OCI-LY1 (cell line): Measurements from ENCODE around the gene RNF157.
"Not testable (repeated sequence)": the region's sequence is repeated elsewhere in the genome, so short reads cannot be mapped to it uniquely, and the experiment has no call there.

Experiments used
- H2AFZ ChIP-seq: fragments of 200-600 bp; sonication (generic), shearing (Covaris generic); 2 replicates; pipeline ENCODE4 v1.6.0; 2014; ENCODE audit warnings: antibody characterized with exemption, mild to moderate bottlenecking, low read length
- H3F3A ChIP-seq: fragments of 200-600 bp; sonication (generic), shearing (Covaris generic); 2 replicates; pipeline ENCODE4 v1.6.0; 2014; ENCODE audit warnings: mild to moderate bottlenecking, antibody characterized with exemption, low read length, moderate library complexity; ENCODE audit not compliant: insufficient read depth
- H3K27ac ChIP-seq: fragments of 200-600 bp; sonication (generic); 2 replicates; pipeline ENCODE4 v1.5.1; 2014; ENCODE audit warnings: low read length, mixed run types, mild to moderate bottlenecking, low read depth; ENCODE audit not compliant: poor library complexity, severe bottlenecking
- H3K27me3 ChIP-seq: fragments of 200-600 bp; sonication (generic); 2 replicates; pipeline ENCODE4 v1.6.0; 2014; ENCODE audit warnings: antibody characterized with exemption, mild to moderate bottlenecking, low read length, moderate library complexity; ENCODE audit not compliant: insufficient read depth
- H3K36me3 ChIP-seq: fragments of 200-600 bp; sonication (generic); 2 replicates; pipeline ENCODE4 v1.6.1; 2014; ENCODE audit warnings: mild to moderate bottlenecking, antibody characterized with exemption, low read length, moderate library complexity, mixed read lengths; ENCODE audit not compliant: insufficient read depth
- H3K4me1 ChIP-seq: fragments of 200-600 bp; sonication (generic); 2 replicates; pipeline ENCODE4 v1.5.1; 2014; ENCODE audit warnings: mild to moderate bottlenecking, low read length, moderate library complexity; ENCODE audit not compliant: insufficient read depth, severe bottlenecking
- H3K4me2 ChIP-seq: fragments of 200-600 bp; sonication (generic), shearing (Covaris generic); 2 replicates; pipeline ENCODE4 v1.6.1; 2014; ENCODE audit warnings: low read length
- H3K4me3 ChIP-seq: fragments of 200-600 bp; sonication (generic); 2 replicates; pipeline ENCODE4 v1.5.1; 2014; ENCODE audit warnings: low read length, low read depth, mild to moderate bottlenecking, mixed read lengths; ENCODE audit not compliant: poor library complexity, severe bottlenecking
- H3K79me2 ChIP-seq: fragments of 200-600 bp; shearing (Covaris generic); 2 replicates; pipeline ENCODE4 v1.6.1; 2016; ENCODE audit warnings: mixed run types, low read length, mixed read lengths; ENCODE audit not compliant: insufficient read depth
- H3K9ac ChIP-seq: fragments of 200-600 bp; sonication (generic), shearing (Covaris generic); 2 replicates; pipeline ENCODE4 v1.6.1; 2014; ENCODE audit warnings: mild to moderate bottlenecking, low read length, mixed read lengths
- H3K9me2 ChIP-seq: fragments of 200-600 bp; sonication (generic), shearing (Covaris generic); 2 replicates; pipeline ENCODE4 v1.6.1; 2014; ENCODE audit warnings: low read depth, mild to moderate bottlenecking, low read length, mixed read lengths
- H3K9me3 ChIP-seq: fragments of 200-600 bp; shearing (Covaris generic); 2 replicates; pipeline ENCODE4 v1.6.1; 2014; ENCODE audit warnings: low read length, mixed read lengths
- H4K20me1 ChIP-seq: fragments of 200-600 bp; sonication (generic), shearing (Covaris generic); 2 replicates; pipeline ENCODE4 v1.6.0; 2016; ENCODE audit warnings: mild to moderate bottlenecking, low read length; ENCODE audit not compliant: insufficient read depth
- CTCF ChIP-seq: fragments of 200-600 bp; sonication (generic), shearing (Covaris generic); IDR thresholded peaks from 2 replicates; pipeline ENCODE4 v1.5.1; 2017; ENCODE audit warnings: mild to moderate bottlenecking, antibody characterized with exemption, low read length, moderate library complexity, mixed read lengths
- EZH2 ChIP-seq: fragments of 200-600 bp; sonication (generic), shearing (Covaris generic); IDR thresholded peaks from 2 replicates; pipeline ENCODE4 v1.8.0; 2017; ENCODE audit warnings: borderline replicate concordance, mixed run types, mild to moderate bottlenecking, antibody characterized with exemption, low read length, moderate library complexity, mixed read lengths

The RNF157 gene

GRCh38 chr17:76247304-76247703 lies 7.0 kb upstream of the RNF157 start:
- no peaks in the 10 kb centered on the region for H4K20me1 ChIP-seq
- no peaks in the 10 kb centered on the region for H3F3A ChIP-seq
- no peak overlapping the region for H3K9ac ChIP-seq
- no peak overlapping the region for H3K4me3 ChIP-seq
- H2AFZ ChIP-seq: no peak overlapping the region
- peaks cover 7% of the 10 kb centered on the region for H3K4me1 ChIP-seq
- H3K79me2 ChIP-seq: no peaks in the 10 kb centered on the region
- no peaks in the 10 kb centered on the region for H3K9me2 ChIP-seq
- peaks cover 10% of the 10 kb centered on the region; the same call in 1 of the 2 replicates for H3K27me3 ChIP-seq
- TF ChIP-seq CTCF (no peak), EZH2 (no peak)
- no peaks in the 10 kb centered on the region for H3K9me3 ChIP-seq
- H3K4me2 ChIP-seq: no peak overlapping the region
- no peaks in the 10 kb centered on the region for H3K36me3 ChIP-seq
- no peak overlapping the region for H3K27ac ChIP-seq

GRCh38 chr17:76246080-76247066 lies 6.1 kb upstream of the RNF157 start:
- Histone ChIP-seq H3K9me2 (no peaks in the 10 kb centered on the region), H3F3A (no peaks in the 10 kb centered on the region), H3K36me3 (no peaks in the 10 kb centered on the region), H3K4me2 (no peak overlapping the region), H3K27ac (no peak overlapping the region), H3K9ac (no peak overlapping the region), H3K79me2 (no peaks in the 10 kb centered on the region), H3K4me3 (no peak overlapping the region), H4K20me1 (no peaks in the 10 kb centered on the region), H3K27me3 (peaks cover 10% of the 10 kb centered on the region; the same call in 1 of the 2 replicates), H3K9me3 (no peaks in the 10 kb centered on the region), H3K4me1 (no peaks in the 10 kb centered on the region), H2AFZ (no peak overlapping the region)
- TF ChIP-seq EZH2 (no peak), CTCF (no peak)

GRCh38 chr17:76244721-76245120 lies 4.4 kb upstream of the RNF157 start:
- not testable (repeated sequence) for H3K4me1 ChIP-seq, H3K4me3 ChIP-seq, H3K79me2 ChIP-seq, H3K27ac ChIP-seq, H3K4me2 ChIP-seq, H3K36me3 ChIP-seq, H3F3A ChIP-seq, H3K9me3 ChIP-seq, H3K9ac ChIP-seq, H2AFZ ChIP-seq, H4K20me1 ChIP-seq, H3K9me2 ChIP-seq
- H3K27me3 ChIP-seq: peaks cover 10% of the 10 kb centered on the region; the same call in 1 of the 2 replicates
